CD4-positive, alpha-beta T cell treated with Interleukin-15 for 4 hours (primary cell): Measurements from ENCODE around the gene CAMK1G.

Source experiments
- DNase-seq: peaks from one replicate; pipeline ENCODE4 v3.0.0-alpha.2; 2020; ENCODE audit warnings: low spot score

Gene CAMK1G

DNA sequence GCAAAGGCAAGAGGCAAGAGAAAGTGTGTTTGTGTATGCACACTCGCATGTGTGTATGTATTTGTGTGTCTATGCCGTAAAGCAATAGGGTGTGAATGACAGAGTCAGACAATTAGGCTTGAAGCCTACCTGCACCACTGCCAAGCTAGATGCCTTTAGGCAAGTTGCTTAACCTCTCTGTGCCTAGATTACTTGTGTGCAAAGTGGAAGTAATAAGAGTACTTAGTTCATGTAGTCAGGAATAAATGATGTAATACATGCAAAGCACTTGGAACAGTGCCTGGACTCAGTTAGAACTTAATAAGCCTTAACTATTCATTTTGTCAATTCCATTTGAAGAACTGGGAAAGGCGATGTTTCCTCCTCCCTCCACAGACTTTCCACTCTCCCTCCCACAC lies 37.0 kb downstream of the CAMK1G start:
- no peak for DNase-seq

DNA sequence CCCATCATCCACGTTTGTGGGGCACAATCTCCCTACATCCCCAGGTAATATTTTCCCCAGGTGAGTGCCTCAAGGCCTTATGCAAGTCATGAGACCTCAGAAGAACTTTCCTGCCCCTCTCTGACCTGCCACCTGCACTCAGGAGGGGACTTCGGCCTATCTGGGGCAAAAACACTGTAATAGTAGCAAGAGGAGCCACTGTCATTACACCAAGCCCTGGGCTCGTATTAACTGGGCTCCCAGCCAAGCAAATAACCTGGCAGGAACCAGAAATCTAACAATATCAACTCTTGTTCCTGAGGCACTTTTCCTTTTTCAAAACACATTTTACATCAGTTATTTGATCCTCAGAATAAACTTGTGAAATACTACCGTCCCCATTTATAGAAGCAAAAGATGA lies 37.8 kb downstream of the CAMK1G start:
- no peak for DNase-seq

DNA sequence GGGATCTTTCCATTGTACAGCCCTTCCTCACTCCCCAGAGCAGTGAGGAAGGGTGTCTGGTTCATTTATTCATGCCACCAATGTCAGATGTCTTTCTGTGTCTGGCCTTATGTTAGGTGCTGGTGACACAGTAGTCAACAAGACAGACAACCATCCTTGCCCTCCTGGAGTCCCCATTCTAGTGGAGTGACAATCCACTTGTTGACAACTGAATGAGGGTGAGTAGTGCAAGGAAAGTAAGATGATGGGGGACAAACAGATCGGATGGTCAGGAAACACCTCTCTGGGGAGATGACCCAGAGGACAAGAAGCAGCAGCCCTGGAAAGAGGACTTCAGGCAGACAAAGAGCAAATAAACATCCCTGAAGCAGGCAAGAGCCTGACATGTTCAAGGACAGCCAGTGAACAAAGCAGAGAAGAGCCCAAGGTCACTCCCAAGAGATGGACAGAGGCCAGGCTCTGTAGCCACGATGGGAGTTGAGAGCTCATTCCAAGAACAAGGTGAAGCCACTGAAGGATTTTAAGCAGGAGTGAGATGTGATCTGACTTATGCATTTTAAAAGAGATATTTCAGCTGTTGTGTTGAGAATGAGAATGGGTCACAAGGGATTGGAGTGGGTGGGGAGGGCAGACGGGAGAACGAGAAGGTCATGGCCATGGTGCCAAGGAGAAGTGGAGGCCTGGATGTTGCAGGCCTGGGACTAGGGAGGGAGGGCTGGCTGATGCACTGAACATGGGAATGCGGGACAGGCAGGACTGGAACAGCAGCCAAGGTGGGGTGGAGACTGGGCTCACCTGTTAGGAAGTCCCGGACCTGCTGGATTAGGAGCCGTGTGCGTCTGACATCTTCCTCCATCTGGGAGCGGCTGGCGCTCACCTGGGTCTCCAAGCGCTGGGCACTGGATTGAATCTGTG lies 38.5 kb downstream of the CAMK1G start:
- DNase-seq, result no peak

DNA sequence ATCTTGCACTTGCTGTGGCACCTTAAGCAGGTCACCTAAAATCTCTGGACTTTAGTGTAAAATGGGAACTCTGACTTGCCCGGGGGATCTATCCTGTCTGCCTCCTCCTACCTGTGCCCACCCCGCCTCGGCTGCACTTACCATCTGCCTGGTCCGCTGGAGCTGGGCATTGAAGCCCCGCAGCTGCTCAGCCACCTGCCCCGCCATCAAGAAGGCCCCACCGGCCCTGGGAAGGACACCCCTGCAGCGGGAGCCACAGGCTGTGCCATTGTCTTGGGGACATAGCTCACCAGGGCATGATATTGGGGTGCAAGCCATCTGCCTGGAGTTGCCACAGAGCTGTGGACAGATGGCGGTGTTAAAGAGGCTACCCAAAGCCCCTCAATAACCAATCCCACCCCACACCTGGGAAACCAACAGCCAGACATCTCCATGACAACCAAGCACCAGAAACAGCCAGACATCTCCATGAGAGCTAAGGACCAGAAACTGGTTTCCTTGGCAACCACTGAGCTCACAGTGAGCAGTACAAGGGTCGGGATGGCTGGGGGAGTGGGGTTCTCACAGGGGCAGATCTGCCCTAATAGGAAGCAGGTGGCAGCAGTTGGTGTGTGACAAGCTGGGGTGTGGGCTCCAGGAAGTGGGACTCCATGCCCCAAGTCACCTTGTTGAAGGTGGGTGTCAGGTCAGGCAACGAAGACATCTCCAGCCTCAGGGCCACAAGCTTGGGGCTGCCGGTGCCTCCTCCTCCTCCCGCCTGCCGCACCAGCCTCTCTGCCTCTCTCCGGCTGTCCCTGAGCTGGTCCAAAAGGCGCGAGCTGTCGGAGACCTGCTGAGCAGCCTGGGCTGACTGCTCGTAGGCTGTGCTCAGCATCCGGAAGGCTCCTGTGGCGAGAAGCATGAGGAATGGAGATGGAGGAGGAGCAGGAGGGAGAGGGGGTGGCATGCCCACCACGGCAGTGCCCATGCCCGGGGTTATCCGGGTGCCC lies 39.6 kb downstream of the CAMK1G start:
- DNase-seq, result no peak

DNA sequence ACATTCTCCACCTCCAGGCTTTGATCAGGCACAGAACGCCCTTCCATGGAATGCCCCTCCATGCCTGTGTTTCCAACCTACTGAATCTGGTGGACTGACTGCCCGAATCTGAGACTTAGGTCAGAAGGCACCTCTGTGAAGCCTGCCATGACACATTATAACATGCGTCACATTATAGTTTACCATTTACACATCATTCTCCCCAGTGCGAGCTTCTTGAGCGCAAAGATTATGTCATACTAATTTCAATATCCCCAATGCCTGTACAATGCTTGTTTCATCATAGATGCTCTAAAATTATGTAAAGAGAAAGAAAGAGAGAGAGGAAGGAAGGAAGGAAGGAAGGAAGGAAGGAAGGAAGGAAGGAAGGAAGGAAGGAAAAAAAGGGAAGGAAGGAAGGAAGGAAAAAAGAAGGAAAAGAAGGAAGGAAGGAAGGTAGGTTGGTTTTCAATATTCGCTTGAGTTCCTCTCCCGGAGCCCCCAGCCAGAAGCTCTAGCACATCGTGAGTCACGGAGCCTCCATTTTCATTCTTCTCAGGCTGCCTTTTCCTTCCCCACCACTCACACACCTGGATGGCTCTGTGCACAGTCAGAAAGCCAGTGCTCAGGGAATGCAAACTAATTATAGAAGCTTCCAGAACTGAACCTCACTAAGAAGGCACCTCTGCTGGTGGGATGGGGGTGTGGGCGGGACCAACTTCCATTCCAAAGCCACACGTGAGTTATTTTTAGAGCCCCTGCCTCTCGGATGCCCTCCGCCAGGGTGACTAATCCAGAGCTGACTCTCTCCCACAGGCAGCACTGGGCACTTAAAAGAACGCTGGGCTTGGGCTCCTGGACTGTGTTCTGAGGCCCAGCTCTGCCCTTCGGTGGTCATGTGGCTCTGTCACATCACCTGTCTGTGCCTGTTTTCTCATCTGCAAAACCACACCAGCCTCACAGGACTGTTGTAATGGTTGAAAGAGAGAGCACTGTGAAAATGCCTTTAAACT lies 41.3 kb downstream of the CAMK1G start:
- DNase-seq, result no peak

DNA sequence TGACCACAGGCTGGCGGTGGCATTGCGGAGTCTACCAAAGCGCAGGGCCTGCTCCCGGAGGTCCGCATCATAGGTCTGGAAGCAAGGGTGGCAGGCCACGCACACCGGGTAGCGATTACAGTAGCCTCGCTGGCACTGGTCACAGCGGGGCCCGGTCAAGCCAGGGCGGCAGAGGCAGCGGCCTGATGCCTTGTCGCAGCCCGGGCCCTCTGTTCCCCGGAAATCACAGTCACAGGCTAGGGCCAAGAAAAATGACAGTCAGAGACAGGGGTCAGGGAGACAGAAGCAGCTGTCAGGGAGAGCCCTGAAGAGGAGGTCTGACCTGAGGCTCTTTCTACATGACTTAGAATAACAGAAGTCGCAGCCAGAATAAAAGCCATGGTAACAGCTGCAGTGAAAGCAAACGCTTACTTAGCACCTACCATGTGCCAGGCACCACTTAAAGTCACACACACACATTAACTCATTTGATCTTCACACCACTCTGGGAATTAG lies 42.3 kb downstream of the CAMK1G start:
- no peak for DNase-seq

DNA sequence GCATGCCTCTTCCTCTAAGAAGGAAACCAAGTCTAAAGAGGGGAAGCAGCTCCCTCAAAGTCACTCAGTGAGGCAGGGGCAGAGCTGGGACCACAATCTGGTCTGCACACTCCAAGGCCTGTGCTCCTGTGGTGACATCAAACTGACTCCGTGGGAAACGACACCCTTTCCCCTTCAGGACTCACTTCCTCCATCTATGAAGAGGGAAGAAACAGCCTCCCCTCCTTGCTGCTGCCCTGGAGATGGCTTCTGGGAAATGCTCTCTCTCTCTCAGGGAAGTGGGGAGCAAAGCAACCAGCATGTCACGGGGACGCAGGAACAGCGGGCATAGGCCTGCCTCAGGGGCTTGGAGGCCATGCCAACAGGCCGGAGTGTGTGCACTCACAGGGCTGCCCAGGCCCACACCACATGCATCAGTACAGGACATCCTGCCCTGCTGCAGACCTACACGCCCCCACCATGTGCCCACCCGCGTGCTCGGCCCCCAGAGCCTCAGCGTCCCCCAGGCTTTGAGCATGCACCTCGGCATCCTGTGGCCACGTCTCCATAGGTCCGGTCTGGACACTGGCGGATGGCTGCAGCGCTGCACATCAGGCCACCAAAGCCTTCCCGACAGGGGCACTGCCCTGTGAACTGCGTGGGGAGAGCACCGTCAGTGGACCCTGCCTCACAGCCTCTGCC lies 43.0 kb downstream of the CAMK1G start:
- DNase-seq, result no peak

DNA sequence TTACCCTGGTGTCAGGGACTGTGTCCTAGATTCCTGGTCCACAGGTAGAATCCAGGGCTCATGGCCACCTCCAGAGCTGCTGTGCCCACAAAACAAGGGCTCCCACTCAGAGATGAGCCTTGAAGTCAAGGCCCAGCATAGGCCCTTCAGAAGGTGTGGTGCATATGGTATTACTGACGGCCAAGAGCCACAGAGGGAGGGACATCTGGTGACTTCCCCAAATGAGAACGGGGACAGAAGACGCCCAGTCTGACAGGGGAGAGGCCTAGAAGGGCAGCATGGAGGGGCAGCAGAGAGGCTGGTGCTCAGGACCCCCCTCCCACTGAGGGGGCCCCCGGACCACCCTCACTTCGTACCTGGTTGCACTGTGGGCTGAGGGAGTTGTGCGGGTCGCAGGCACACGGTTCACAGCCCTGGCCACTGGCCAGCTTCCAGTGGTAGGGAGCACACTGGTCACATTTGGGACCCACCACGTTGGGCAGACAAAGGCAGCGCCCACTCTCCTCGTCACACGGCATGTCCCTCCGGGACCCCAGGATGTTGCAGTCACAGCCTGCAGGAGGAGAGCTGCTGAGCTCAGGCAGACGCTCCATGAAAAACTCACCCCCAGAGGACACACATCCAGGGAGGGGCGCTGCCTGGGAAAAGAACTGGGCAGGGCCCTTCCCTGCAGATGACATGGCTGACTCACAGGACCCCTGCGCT lies 43.7 kb downstream of the CAMK1G start:
- no peak for DNase-seq

DNA sequence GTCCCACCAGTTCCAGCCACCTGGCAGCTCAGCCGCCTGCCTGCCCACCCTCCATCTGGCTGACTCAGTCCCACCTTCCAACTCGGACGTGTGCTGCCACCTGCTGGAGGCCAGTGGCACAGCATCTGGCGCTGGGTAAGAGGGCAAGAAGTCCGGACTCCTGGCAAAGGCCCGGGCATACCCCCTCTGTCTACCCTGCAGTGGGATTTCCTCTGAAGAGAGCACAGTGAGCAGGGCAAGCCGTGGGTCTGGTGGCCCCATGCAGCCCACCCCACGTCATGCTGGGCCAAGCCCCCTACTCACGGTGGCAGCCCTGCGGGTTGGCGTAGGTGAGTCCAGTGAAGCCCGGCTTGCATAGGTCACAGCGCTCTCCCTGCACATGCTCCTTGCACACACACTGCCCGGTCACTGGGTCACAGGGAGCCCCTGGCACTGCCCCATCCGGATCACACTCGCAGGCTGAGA lies 44.2 kb downstream of the CAMK1G start:
- peak; percentile 77 for DNase-seq

DNA sequence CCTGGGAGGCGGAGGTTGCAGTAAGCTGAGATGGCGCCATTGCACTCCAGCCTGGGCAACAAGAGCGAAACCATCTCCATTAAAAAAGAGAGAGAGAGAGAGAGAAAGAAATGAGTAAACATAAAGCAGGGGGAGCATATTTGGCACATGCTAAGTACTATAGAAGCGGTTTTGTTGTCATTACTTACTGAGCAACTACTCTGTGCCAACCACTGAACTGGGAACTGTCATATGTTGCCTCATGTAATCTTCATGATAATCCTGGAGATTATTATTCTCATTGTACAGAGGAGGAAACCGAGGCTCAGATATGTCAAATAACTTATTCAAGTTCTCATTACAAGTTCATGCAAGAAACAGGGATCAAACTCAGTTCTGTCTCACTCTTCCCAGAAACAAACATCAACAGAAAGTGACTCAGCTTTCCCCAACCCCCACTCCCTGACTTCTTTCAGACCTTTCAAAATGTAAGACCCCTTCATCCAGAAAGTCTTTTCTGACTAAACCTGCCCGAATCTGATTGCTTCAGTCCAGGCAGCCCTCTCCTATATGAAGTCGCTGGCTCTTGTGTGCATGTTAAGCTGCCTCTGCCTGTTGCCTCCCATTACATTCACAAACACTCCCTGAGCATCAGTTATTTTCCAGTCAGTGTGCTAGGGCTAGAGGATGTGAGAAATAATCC lies 45.2 kb downstream of the CAMK1G start:
- no peak for DNase-seq

DNA sequence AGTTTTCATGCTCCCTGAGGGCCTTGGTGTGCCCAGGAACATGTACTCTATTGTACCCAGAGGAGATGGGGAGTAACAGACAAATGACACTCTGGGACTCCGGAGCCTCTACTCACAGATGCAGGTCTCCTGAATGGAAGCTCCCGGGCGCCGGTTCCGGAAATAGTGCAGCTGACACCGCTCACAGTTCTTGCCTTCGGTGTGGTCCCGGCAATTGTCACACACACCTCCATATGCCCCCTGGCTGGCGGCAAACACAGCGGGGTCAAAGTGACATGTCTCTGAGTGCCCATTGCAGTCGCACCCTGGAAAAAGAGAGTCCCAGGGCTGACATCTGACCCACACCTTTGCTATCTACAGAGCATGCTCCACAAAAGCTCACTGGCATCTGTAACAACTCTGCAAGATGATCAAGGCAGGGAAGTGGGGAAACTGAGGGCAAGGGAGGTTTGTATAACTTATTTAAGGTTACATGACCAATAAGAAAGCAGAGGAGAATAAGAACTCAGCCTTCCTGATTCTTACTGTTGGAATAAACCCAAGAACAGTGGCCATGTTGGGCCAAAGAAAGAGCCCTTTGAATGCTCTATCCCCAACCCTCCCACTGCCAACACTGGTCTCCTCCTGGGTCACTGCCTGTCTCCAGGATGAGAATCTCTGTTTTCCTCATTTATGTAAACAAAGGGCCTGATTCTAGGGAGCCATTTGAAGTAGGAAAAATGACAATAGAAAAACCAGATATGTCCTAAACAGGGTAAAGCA lies 46.3 kb downstream of the CAMK1G start:
- DNase-seq, result no peak

DNA sequence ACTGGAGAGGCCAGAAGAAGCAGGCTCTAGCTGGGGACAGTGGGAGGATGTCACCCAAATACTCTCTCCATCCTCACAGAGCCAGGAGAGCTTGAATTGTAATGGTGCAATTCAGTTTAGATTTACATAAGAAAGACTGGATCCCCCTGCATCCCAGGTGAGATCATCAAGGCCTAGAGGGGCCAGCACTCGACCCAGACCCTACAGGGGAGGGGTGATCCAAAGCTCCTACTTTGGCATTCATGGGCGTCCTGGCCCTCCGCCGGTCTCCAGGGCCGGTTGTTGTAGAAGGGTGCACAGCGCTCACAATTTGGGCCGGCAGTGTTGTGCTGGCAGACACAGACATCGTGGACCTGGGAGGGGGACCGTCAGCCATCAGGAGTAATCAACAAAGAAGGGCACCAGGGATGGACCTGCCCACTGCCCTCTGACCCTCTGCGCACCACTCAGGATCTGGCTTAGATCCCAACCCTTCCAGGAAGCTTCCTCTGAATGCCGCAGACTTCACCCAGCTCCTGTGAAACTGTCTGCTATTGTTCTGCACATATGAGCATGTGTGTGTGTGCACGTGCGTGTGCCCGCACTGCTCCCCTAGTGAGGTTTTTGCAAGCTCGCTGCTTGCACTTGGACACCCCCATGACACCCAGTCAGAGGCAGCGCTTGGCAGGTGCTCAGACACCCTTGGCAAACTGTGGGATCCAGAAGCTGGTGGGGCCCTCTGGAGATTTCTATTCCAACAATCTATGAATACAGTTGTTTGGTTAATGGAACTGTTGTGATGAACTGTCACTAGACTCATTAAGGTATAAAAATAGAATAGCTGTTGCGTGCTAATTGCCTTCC lies 47.1 kb downstream of the CAMK1G start:
- DNase-seq, result no peak

DNA sequence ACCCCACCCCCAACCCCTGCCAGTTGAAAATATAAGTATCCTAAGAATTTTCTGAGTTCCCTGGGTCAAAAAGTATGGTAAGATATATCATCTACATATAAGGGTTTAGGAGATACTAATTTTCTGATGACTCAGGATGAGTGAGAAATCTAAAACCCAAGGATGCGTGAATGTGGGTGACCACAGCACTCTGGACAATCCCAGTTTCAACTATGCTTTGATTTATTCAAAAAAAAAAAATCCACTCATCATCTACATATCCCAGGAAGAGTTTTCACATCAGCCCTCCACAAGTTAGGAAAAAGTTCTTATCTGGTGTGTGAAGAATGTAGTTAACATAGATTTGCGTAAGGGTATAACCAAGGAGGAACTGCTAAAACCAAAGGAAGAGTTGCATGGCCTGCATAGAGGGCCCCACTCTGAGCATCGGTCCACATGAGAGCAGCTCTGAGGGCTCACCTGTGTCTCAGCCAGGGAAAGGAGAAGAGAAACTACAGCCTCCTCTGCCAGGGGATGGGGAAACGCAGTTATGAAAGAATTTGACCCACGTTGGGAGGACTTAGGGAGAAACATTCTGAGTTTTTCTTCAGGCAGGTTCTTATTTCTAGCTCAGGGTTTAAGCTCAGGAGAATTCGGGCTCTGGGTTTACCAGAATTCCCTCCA lies 50.0 kb downstream of the CAMK1G start:
- no peak for DNase-seq

DNA sequence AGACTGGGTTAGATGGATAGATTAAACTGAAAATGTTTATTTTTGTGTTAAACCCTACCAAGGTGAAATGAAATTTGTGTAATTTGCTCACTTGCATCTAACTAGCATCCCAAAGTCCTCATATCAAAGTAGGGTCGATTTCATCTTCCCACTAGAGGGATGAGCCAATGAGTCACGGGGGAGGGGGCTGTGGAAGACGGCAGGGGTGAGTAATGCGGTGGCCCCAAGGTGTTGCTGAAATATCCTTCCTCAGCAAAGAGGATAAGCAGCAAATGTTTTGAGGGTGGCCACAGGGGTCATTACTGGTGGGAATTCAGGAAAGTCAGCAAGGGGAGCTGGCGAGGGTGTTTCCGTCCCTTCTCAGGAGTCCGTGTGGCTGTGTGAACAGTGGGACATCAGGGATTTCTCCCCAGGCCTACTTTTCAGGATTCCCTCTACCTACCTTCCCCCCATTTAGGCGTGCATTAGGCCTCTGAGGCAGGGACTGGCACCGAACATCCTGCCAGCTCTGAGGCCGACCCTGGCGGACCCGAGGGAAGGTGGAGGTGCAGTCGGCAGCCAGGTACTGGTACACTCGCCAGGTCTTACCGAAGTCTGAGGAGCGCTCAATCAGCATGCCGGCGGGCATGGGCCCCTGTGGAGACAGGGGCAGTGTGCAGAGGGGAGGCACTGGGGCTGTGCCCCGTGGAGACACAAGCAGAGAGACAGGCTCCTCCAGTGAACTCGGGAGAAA lies 50.7 kb downstream of the CAMK1G start:
- no peak for DNase-seq

DNA sequence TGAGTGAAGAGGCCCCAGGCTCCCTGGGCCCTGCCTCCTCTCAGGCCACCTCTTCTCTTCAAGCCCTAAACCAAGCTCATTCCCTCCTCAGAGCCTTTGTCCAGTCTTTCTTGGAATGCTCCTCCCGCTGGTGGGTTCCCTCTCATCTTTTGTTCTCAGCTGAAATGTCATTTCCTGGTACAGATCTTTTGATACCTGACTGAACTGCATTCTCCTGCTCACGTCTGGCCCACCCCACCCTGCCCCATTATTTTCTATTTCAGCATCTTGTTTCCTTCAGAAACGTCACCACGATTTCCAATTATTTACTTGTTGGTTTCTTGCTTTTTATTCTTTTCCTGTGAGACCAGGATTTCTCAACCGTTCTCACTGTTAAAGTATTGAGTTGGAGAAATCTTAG lies 52.3 kb downstream of the CAMK1G start:
- no peak for DNase-seq

DNA sequence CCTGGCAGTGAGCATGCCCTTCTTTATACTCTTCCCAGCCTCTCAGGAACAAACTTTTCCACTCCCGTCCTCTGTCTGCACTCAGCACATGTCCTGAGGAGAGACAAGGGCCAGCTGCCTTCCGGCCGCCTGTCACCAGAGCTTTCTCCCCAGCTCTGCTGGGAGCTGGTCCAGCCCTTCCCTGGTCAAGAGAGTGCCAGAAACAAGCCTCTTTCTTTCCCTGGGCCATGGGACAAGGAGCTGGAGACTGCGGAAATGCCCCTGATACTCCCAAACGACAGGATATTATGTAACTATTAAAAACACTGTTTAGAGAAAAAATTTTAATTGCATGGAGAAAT lies 58.3 kb downstream of the CAMK1G start:
- DNase-seq, result no peak

DNA sequence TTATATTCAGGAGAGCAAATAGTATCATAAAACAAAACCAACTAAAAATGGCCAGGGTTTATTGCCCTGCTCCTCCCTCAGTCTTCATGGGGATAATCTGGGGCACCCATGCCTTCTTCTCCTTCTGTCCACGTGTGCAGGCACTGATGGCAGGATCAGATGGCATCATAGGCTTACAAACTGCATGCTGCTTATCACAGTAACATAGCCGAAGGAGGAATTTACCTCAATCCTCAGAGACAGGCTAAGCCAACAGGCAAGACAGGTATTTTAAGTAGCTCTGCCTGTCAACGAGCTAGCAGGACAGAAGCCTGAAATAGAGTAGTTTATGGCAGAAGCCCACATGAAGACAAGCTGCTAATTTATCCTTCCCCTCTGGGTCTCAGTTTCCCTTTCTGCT lies 59.3 kb downstream of the CAMK1G start:
- no peak for DNase-seq
